ENCODE data around the gene BICDL2.

BICDL2 gene

GRCh38 chr16:3047387-3047720 lies 10.6 kb upstream of the BICDL2 start:
- DNase-seq (ENCODE audit: low read depth), result no peak

- DNase-seq (ENCODE audit: low read depth), result no peak
These were observed 10.1 kb upstream of the BICDL2 start for GRCh38 chr16:3046641-3047386.

GRCh38 chr16:3045758-3046640 lies 9.3 kb upstream of the BICDL2 start, which contains the start of gene MMP25:
Gene MMP25, plus strand, starts transcription at chr16:3046561. Its CDS starts 357 bp downstream, at chr16:3046918.
- DNase-seq (ENCODE audit: low read depth), result no peak

- no peak for DNase-seq (ENCODE audit: low read depth)
These were observed 8.0 kb upstream of the BICDL2 start for GRCh38 chr16:3044708-3045107.

GRCh38 chr16:3042376-3042775 lies 5.6 kb upstream of the BICDL2 start:
- DNase-seq (ENCODE audit: low read depth), result no peak

- DNase-seq (ENCODE audit: low read depth), result no peak
These were observed 2.2 kb upstream of the BICDL2 start for GRCh38 chr16:3038896-3039295.

- no peak for DNase-seq (ENCODE audit: low read depth)
These were observed 1.5 kb upstream of the BICDL2 start for GRCh38 chr16:3038256-3038655.

GRCh38 chr16:3035972-3036725 lies 595 bp downstream of the BICDL2 start:
- DNase-seq (ENCODE audit: low read depth), result no peak

GRCh38 chr16:3035289-3035971 lies 1.3 kb downstream of the BICDL2 start:
- DNase-seq (ENCODE audit: low read depth), result no peak

- no peak for DNase-seq (ENCODE audit: low read depth)
These were observed 4.1 kb downstream of the BICDL2 start for GRCh38 chr16:3032624-3033023.

GRCh38 chr16:3030222-3031212 lies 6.2 kb downstream of the BICDL2 start:
- DNase-seq (ENCODE audit: low read depth), result no peak

- DNase-seq (ENCODE audit: low read depth), result no peak
These were observed 7.1 kb downstream of the BICDL2 start for GRCh38 chr16:3029491-3030221.

- no peak for DNase-seq (ENCODE audit: low read depth)
These were observed 7.9 kb downstream of the BICDL2 start for GRCh38 chr16:3028716-3029319.

- DNase-seq (ENCODE audit: low read depth), result no peak
These were observed 8.6 kb downstream of the BICDL2 start for GRCh38 chr16:3027983-3028715.

GRCh38 chr16:3027489-3027795 lies 9.3 kb downstream of the BICDL2 start:
- no peak for DNase-seq (ENCODE audit: low read depth)

- DNase-seq (ENCODE audit: low read depth), result no peak
These were observed 9.9 kb downstream of the BICDL2 start for GRCh38 chr16:3026609-3027488.

GRCh38 chr16:3026003-3026378 lies 10.8 kb downstream of the BICDL2 start:
- DNase-seq (ENCODE audit: low read depth), result no peak
